T-helper 9 cell (primary cell): ENCODE data around the gene FBXO42.

ENCODE experiments used
- DNase-seq: peaks from one replicate; pipeline ENCODE4 v3.0.0-alpha.2; 2020
- total RNA-seq, 2 donors: gene quantifications; one replicate each; lab custom pipeline; 2026; lab: John Stamatoyannopoulos, UW

FBXO42 gene
- total RNA-seq, result 52.9 to 59.5 reads per million in 2 donors

DNA sequence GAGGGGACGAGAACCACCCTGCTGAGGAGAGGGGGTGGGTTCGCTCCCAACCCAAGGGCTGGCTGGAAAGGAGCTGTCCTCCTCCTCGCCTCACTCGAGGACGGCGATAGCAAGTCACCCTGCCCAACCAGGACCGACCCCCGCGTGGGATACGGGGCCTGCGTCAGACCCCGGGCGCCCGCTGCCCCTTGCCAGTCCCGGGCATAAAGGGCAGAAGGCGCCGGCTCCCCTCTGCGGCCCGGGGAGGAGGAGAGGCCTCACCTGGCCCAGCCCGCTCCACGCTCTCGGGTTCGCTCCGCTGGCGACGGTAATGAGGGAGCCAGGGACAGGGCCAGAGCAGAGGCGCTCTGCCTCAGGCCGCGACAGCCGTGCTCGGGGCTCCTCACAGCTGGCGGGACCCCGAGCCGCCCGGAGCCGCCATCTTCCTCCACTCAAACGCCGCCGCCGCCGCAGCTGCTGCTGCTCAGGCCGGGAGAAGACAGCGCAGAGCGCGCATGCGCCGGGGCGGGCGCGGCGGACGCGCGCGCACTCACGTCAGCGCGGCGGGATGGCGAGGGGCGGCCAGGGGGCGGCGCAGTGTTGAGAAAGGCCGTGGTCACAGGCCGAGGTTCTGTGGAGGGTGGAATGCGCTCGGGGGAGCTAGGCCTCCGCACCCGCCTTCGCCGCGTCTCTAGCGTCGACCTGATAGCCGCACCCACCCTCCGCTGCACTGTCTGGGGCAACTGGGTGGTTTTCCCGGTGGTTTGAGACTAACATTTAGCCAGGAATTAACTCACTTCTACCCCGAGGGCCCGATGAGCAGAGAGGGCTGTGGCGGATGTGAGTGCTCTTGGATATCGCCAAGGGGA lies at the start of gene FBXO42:
TSS of gene FBXO42 (minus strand) at position 487 of the 848 bp plus-strand sequence. CDS start 37,062 bp downstream, outside the sequence.
- DNase-seq, result peak; percentile 85

DNA sequence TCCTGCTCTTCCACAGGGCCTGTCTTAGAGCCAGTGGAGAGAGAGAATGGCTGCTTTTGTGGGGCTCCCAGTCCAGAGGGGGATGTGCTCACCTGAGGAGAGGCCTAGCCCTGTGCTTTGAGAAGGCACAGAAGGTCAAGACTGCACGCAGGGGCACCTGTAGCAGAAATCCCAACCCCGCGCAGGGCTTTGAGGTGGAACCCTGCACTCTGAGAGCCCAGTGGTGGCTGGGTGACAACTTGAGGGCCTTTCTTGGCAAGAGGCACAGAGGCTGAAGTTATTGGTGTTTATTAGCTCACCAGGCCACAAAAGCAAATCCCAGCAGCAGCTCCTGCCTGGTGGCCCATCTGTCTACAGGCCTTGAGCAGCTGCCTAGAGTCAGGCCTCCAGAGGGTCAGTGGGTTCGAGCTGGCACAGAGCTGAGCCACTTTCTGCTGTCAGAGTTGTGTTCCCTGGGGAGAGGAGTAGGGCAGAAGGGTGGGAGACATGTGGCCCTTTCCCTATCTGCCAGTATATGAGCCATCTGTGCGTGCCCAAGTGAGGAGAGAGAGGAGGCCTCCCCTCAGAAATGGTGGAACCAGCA lies 46.2 kb upstream of the FBXO42 start:
- no peak for DNase-seq

DNA sequence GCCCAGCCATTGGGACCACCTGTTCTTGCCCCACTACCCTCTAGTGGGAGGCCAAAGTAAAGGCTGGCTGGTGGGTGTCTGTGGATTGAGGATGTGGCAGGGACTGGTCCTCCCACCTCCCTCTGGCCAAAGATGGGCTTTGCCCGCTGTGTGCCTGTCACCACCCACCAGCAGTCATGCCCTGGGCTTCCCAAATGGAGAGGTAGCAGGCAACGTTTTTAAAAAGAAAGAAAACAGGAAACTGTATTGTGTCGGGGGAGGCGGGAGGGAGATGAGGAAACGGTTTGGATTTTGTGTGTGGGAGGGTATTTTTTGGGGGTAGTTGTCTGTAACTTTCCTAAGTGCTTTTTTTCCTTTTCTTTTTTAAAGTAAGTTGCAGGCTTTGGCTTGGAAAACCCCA lies 44.8 kb upstream of the FBXO42 start:
- no peak for DNase-seq

DNA sequence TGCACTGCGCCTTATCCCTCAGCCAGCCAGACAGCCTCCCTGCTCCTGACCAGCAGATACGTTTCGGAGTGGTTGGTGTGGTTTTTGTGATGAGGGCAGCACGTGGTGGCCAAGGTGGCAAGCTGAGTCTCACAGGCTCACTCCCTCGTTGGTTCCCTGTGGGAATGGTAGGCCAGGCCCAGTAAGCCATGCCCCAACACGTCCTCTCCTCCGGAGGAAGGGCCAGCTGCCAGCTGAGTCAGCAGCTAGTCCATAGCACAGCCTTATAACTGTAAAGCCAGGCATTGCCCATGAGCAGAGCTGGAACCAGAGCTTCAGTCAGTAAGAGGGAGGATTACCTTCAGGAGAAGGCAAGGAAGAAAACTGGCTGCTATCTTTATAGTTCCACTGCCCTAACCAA lies 44.3 kb upstream of the FBXO42 start:
- no peak for DNase-seq

DNA sequence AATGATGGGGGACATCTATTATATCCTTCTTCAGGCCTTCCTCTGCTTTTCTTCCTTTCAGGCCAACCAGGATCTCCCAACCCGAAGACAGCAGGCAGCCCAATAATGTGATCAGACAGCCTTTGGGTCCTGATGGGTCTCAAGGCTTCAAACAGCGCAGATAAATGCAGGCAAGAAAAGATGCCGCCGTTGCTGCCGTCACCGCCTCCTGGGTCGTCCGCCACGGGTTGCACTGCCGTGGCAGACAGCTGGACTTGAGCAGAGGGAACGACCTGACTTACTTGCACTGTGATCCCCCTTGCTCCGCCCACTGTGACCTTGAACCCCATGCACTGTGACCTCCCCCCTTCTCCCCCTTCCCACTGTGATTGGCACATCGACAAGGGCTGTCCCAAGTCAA lies 42.7 kb upstream of the FBXO42 start:
- no peak for DNase-seq

DNA sequence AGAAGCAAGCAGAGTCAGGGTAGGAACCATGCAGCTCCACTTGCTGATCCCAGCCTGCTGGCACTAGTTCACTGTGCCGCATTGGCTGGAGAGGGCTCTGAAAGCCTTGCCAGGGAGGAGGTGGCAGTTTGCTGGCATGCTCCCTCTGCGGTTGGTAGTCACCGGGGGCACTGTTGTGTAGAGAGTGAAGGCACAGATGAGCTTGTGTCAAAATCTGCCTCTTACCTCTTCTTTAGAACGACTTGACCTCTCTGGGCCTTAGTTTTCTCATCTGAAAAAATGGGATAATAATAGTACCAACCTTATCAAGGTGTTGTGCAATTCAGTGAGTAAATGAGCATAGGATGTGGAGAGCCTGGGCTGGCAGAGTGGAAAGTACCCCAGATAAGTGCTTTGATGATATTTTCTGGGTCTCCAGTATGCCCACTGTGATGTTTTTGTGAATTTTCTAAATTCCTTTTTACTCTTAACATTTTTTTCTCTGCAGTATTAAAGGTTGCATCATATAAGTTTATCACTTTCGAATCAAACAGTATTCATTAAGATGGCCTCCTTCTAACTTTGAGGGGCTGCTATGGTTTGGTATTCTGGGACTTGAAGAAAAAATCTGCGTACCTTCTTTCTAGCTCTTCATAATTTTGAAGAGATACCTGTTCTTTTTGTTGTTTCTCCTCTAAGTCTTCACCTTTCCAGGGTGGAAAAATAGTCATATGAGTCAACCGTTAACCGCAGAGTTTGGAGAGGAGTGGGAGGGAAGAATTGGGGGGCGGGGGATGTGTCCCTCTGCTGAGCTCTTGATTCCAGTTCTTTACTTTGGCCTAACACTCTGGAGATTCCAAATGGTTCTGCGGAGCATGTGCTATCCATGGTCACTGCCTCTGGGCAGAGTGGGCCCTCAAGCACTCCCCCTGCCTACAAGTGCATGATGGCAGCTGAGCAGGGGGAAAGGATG lies 41.6 kb upstream of the FBXO42 start:
- no peak for DNase-seq

DNA sequence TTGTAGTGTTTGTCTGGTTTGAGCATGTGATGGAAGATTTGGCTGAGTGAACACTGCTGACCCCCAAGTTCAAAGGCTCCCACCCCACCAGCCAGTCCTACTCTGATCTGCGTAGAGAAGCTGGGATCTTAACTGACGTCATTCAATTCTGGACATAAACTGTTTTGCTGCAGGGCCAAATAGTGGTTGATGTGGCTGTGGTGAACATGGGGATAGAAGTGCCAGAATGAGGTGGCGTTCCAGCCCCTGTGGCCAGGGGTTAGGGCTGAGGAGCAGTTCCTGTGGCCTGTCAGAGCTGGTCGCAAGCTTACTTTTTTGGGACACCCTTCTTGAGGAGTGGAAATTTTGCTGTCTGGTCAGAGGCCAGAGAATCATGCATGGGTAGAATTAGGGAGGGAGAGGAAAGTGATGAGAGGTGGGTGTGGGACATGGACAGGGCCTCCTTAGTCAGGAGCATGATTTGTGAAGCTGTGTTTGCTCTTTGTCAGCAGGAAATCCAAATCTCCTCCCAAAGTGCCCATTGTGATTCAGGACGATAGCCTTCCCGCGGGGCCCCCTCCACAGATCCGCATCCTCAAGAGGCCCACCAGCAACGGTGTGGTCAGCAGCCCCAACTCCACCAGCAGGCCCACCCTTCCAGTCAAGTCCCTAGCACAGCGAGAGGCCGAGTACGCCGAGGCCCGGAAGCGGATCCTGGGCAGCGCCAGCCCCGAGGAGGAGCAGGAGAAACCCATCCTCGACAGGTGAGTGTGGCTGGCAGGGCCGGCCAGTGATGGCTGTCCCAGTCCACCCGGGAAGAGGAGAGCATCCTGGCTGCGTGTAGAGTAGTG lies 40.7 kb upstream of the FBXO42 start:
- no peak for DNase-seq

DNA sequence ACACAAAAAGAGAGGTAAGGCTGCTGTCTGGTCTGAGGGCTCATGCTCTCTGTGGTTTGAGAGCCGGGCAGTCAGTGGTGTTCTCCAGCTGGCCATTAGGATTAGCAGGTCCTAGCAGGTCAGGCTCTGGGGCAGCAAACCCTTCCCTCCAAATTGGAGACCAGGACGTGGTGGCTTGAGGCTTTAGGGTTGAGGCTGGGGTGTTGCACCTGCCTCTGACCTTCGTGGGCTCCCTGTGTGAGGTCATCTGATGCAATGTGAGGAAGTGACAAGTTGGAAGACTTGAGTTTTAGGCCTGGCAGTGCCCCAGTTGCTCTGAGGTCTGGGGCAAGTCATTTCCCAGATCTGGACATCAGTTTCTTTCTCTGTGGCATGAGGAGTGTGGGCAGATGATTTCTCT lies 39.1 kb upstream of the FBXO42 start:
- no peak for DNase-seq

DNA sequence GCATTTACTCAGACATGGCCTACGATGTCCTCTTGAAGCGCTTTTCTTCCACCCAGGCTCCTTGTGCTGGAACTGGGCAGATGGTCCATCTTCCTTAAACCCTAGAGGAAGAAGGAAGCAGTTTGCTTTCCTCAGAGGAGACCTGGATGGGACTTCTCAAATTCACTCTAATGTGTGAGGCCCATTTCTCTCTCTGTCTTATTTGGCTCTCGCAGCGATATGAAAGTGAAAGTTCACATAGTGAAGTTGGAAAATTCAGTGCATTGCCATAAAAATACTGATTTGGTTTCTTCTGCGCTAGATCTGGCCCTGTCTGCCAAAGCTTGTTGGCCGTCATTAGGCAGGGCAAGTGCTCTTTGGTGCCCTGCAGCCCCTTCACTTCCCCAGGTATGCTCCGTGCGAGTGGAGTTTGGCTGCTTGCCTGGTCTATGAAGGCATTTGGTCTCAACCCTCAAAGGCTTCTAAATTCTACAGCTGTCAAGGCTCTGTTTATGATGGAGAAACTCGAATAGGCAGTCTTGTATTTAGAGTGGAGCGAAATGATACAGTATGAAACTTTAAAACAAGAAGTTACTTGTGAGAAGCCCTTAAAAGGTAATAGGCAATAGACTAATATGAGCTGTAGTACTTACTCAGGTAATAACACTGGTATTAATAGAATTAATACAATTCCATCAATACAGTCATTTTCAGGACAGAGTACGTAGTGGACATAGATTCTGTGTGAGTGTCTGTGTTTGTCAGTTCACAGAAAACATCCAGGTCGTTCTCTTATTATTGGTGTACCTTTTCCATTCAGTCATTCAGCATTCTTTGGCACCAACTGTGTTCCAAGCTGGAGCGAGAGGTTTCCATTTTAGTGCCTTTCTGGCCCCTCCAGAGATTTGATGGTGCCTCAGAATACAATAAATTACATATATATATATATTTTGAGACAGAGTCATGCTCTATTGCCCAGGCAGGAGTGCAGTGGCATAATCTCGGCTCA lies 35.2 kb upstream of the FBXO42 start:
- DNase-seq, result no peak

DNA sequence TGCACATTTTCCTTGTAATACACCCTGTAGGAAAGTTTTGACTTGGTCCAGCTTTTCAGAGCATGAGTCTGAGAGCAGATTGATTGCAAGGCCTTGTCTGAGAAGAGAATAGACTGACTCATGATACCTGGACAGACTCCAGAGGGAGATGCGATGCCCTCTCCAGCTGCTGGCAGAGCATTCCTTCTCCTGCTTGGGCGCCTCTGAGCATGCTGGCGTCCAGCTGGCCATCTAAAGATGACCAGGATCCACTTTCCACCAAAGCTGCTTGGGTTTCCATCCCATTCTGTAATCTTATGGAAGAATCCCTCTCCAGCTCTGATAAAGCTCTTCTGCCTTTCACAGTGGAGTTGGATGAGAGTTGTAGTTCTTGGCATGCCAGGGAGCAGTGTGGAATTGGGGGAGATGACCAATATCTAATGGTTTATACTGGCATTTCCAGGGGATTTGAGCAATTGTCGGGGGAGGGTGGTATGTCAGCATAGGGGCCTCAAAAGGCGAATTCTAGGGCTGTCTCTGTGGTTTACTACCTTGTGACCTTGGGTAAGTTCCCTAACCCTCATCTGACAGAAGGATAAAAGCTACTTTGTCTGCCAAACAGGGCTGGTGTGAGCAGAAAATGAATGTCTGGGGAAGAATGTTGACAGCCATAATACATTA lies 34.3 kb upstream of the FBXO42 start:
- no peak for DNase-seq

DNA sequence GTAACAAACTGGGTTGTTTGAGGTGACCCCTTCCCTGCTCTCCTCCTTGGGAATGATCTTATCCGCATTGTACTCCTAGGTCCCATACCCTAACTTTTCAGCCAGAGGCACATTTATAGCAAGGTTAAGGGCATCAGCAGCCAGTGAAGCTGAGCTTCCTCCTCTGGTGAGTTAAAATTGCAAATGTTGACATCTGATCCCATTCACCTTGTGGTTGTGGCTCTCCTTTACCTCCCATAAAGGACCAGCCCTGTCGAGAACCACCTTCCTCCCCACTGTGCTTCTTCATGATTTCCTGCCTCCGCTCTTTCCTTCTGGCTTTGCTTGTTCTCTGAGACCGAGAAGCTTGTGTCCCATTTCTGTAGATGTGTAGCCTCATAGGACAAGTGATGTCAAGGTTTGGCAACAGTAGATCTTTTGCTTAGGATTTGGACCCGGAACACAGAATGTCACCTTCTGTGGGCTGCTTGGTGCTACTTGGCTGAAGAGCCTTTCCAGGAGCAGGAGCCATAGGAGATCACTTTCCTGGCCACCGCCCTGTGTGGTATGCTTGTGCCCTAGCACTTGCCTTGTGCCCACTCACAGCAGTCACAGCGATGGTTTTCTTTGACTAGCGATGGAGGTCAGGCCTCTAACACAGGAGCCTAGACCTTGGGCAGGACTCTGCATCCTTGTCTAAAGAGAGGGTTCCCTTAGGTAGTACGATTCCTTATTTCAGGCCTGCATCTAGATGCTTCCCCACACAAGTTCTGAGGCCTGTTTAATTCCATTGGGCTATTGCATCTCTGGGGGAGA lies 33.6 kb upstream of the FBXO42 start:
- DNase-seq, result no peak

DNA sequence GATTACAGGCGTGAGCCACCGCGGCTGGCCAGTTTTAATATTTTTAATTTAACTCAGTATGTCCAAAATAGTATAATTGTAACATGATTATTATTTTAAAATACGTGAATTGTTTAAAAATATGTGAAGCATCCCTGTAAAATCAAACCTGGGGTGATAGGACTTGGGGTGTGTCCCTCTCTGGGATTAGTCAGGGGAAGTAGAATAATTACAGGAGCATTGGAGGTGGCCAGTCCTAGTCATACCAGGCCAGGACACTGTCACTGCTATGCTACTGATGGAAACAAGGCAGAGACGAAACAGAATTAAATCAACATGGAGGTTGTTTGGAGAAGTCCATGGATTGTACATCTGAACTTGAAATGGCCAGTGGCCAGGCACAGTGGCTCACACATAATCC lies 31.6 kb upstream of the FBXO42 start:
- no peak for DNase-seq

DNA sequence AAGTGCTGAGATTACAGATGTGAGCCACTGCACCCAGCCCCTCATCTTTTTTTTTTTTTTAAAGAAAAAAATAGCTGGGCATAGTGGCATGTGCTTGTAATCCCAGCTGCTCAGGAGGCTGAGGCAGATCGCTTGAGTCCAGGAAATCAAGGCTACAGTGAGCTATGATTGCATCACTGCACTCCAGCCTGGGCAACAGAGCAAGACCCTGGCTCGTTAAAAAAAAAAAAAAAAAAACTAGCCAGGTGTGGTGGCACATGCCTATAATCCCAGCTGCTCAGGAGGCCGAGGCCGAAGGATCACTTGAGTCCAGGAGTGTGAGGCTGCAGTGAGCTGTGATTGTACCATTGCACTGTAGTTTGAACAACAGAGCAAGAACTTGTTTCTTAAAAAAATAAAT lies 28.6 kb upstream of the FBXO42 start:
- no peak for DNase-seq

DNA sequence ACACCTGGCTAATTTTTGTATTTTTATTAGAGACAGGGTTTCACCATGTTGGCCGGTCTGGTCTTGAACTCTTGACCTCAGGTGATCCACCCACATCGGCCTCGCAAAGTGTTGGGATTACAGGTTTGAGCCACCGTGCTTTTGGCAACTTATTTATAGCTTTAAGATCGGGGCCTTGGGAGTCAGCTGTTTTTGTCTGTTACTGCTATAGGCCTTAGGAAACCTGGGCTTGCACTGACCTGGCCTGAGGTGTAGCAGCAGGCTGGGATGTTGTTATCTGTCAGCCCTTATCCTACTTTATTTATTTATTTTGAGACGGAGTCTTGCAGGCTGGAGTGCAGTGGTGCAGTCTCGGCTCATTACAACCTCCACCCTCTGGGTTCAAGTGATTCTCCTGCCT lies 26.2 kb upstream of the FBXO42 start:
- DNase-seq, result no peak

DNA sequence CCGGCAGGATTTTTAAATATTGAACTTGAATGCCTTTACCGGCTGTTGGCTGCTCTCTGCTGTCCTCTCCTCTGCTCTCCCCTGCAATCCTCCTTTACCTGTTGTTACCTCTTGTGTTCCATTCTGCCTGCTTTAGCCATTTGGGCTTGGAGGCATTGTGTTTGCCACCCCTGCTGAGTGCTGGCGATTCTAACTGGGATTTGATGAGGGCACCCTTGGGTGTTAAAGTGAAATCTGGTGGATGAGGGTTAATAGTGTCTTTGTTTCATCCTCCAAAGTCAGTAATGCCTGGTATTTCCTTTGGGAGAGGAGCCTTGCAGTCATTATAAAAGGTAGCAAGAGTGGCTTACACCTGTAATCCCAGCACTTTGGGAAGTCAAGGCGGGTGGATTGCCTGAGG lies 24.7 kb upstream of the FBXO42 start:
- DNase-seq, result no peak

DNA sequence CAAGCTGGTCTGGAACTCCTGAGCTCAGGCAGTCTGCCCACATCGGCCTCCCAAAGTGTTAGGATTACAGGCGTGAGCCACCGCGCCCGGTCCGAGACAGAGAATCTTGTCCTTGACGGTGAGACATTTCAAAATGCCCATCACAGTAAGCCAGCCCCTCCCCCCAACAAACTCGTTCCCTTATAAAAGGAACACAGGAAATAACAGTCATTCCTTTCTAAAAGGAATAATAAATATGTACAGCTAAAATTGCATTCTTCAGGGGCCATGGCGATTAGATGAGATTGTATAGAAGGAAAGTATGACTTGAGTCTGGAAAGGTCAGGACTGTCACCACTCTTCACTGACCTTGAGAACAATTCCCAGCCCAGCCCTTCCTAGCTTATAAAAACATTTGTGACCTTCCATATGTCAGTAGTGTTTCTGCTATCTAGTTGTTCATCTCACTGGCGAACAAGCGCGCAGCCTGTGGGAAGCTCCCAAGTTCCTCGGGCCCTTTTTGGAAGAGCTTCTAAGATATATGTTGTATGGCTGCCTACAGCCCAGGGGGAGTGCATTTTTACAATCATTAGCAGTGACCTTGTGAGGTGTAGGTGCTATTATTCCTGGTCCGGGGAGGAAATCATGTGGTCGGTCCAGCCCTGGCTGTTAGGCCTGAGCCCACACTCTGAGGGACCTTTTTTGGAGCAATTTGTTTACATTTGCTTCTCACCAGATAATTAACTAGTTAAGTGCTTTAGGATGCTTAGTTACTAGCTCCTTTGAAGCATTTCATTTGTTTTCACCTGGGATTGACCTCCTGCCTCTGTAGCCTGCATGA lies 23.5 kb upstream of the FBXO42 start:
- DNase-seq, result no peak

DNA sequence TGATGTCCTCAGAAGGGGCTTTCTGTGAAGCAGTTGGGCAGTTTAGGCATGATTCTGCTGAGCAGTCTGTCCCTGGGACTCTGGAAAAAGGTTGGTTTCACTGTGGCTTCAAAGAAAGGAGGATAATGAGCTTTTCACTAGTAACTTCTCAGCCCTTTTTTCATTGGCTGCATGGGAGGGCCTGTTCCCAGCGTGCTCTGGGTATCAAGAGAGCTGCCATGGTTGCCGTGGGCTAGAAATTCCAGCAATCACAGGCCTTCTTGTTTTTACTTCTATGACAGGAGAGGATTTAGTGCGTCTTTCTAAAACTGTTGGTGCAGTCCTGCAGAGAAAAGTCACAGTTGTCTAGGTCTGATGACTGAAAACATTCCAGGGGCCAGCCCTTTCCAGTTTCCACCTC lies 22.0 kb upstream of the FBXO42 start:
- DNase-seq, result no peak

DNA sequence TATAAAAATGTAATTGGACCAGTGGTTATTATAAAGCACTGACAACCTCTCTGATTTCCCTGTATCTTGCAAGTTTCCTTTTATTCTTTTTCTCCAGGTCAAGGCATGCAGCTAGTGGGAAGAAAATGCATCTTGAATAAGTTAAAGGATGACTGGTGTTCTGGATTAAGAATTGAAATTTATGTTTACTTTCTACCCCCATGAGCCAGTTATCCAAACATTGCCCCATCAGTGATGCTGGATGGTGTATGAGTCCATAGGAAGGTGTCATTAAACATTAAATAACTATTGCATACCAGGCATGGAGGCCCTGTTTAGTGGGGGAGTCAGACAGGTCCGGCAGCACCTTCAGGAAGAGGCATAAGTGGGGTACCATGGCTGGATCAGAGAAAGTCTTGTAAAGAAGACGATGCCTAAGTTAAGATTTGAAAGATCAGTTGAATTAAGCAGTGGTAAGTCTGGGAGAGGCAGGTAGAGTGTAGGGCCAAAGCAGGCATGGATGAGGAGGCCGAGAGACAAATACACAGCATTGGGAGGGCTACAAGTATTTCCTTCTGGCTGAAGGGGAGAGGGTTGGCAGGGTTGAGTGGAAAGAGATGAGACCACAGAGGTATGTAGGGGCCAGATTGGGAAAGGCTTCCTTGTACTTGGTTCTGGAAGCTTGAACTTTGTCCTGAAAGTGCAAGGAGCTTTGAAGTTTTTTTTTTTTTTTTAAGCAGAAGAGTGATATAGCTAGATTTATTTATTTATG lies 20.4 kb upstream of the FBXO42 start:
- DNase-seq, result no peak
